Hepatocyte (in vitro differentiated cells): Measurements from ENCODE around the gene RARA. TPM values are rescaled to one million over a fixed set of nuclear protein-coding genes. Genes with fewer than 3 reads are reported as not detected.

Experiments used
- DNase-seq: peaks from one replicate; pipeline ENCODE4 v3.0.0-alpha.2; 2016; ENCODE audit warnings: low spot score
- H2AFZ ChIP-seq: fragments of 200-600 bp; sonication (generic); 2 replicates; pipeline ENCODE4 v1.6.0; 2016; ENCODE audit warnings: antibody characterized with exemption, mild to moderate bottlenecking
- H3K27ac ChIP-seq: fragments of 200-600 bp; sonication (generic); 2 replicates; pipeline ENCODE4 v1.5.1; 2016; ENCODE audit warnings: mild to moderate bottlenecking
- H3K27me3 ChIP-seq: fragments of 200-600 bp; sonication (generic); 2 replicates; pipeline ENCODE4 v1.6.1; 2016
- H3K36me3 ChIP-seq: fragments of 200-600 bp; sonication (generic); replicated peaks from 2 replicates; pipeline ENCODE4 v1.5.1; 2016; ENCODE audit warnings: low read depth; ENCODE audit not compliant: insufficient read depth
- H3K4me1 ChIP-seq: fragments of 200-600 bp; sonication (generic); 2 replicates; pipeline ENCODE4 v1.5.1; 2016; ENCODE audit warnings: mild to moderate bottlenecking, moderate library complexity; ENCODE audit not compliant: insufficient read depth
- H3K4me2 ChIP-seq: fragments of 200-600 bp; sonication (generic); 2 replicates; pipeline ENCODE4 v1.6.0; 2016
- H3K4me3 ChIP-seq: fragments of 200-600 bp; sonication (generic); 2 replicates; pipeline ENCODE4 v1.5.1; 2016; ENCODE audit warnings: mild to moderate bottlenecking
- H3K79me2 ChIP-seq: fragments of 200-600 bp; sonication (generic); 2 replicates; pipeline ENCODE4 v1.6.0; 2017; ENCODE audit warnings: mild to moderate bottlenecking
- H3K9me2 ChIP-seq: fragments of 200-600 bp; sonication (generic); replicated peaks from 2 replicates; pipeline ENCODE4 v1.6.0; 2017; ENCODE audit warnings: mild to moderate bottlenecking; ENCODE audit not compliant: insufficient read depth
- H3K9me3 ChIP-seq: fragments of 200-600 bp; sonication (generic); 2 replicates; pipeline ENCODE4 v1.5.1; 2016; ENCODE audit warnings: low read depth, mild to moderate bottlenecking
- H4K20me1 ChIP-seq: fragments of 200-600 bp; sonication (generic); 2 replicates; pipeline ENCODE4 v1.6.0; 2016; ENCODE audit warnings: mild to moderate bottlenecking; ENCODE audit not compliant: insufficient read depth, poor library complexity, severe bottlenecking
- EZH2 ChIP-seq: fragments of 200-600 bp; sonication (generic); IDR thresholded peaks from 2 replicates; pipeline ENCODE4 v1.6.1; 2016; ENCODE audit warnings: antibody characterized with exemption, mild to moderate bottlenecking, borderline replicate concordance
- EZH2phosphoT487 ChIP-seq: fragments of 200-600 bp; sonication (generic); IDR thresholded peaks from one replicate; pipeline ENCODE4 v1.6.1; 2018; ENCODE audit warnings: antibody characterized with exemption, mild to moderate bottlenecking, low read depth, moderate library complexity; ENCODE audit not compliant: unreplicated experiment, severe bottlenecking
- WGBS: methylation state at CpG from one replicate; pipeline ENCODE4 v1.1.6; 2016; ENCODE audit warnings: low lambda C conversion rate; ENCODE audit errors: missing lambda C conversion rate; 5-methylcytosine and 5-hydroxymethylcytosine counted together
- polyA plus RNA-seq: library from polyadenylated mRNA; unstranded; fragments of >200 nt; fragmentation: Nextera tagmentation; extraction: Ambion mirVana; gene quantifications from 2 replicates; pipeline ENCODE4 v1.2.1, GENCODE V29; 2016
- total RNA-seq: library from RNA; depleted of rRNA; stranded (reverse); fragments of >200 nt; gene quantifications from 2 replicates; pipeline ENCODE4 v1.2.3, GENCODE V29; 2014
- TF ChIP-seq, protein P1 (sequence below): fragments of 200-600 bp; sonication (generic); IDR thresholded peaks from 2 replicates; pipeline ENCODE4 v1.5.1; 2016; ENCODE audit warnings: antibody characterized with exemption, mild to moderate bottlenecking; ENCODE audit not compliant: poor library complexity

RARA gene
- total and polyA plus RNA-seq, 2 experiments from 2014 or later: 30.0 to 33.1 TPM

DNA sequence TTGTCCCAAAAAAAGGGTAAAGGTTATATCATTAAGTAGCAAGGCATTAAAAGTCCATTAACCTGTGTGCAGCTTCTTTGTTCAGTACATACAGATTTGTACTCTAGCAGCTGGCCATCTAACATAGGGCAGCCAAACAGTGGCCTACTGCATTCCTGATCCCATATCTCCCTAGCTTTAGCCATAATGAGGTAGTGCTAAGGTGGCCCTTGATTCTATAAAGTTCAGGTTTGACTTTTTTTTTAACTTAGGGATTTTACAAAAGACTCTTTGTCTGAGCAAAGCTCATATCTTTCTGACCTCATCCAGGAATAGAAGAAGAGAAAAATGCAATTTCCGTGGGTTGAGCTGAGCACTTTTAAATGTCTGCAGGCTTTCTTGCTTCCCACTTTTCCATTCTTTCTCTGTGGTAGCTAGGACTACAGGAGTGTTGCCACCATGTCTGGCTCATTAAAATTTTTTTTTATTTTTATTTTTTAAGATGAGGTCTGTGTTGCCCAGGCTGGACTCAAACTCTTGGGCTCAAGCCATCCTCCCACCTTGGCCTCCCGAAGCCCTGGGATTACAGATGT is 40.8 kb upstream of the RARA start:
- no peaks in the 10 kb centered on the region for H3K4me1 ChIP-seq
- H3K9me2 ChIP-seq: no peaks in the 10 kb centered on the region
- no peak overlapping the region for H3K4me3 ChIP-seq
- no peak for TF ChIP-seq EZH2
- TF ChIP-seq EZH2phosphoT487: no peak
- TF ChIP-seq, protein P1, sequence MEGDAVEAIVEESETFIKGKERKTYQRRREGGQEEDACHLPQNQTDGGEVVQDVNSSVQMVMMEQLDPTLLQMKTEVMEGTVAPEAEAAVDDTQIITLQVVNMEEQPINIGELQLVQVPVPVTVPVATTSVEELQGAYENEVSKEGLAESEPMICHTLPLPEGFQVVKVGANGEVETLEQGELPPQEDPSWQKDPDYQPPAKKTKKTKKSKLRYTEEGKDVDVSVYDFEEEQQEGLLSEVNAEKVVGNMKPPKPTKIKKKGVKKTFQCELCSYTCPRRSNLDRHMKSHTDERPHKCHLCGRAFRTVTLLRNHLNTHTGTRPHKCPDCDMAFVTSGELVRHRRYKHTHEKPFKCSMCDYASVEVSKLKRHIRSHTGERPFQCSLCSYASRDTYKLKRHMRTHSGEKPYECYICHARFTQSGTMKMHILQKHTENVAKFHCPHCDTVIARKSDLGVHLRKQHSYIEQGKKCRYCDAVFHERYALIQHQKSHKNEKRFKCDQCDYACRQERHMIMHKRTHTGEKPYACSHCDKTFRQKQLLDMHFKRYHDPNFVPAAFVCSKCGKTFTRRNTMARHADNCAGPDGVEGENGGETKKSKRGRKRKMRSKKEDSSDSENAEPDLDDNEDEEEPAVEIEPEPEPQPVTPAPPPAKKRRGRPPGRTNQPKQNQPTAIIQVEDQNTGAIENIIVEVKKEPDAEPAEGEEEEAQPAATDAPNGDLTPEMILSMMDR: no peak
- H3K27ac ChIP-seq: peak overlapping the region; percentile 20
- no peaks in the 10 kb centered on the region for H3K36me3 ChIP-seq
- no peak for DNase-seq
- H4K20me1 ChIP-seq: no peaks in the 10 kb centered on the region
- no peak overlapping the region for H3K4me2 ChIP-seq
- H3K9me3 ChIP-seq: no peaks in the 10 kb centered on the region
- H3K27me3 ChIP-seq: no peaks in the 10 kb centered on the region
- H2AFZ ChIP-seq: no peak overlapping the region
- no peaks in the 10 kb centered on the region for H3K79me2 ChIP-seq
- WGBS: 90% methylated on average over 2 of the region's 2 CpGs

GRCh38 chr17:40278414-40278813 is 30.6 kb upstream of the RARA start:
- Histone ChIP-seq H4K20me1 (no peaks in the 10 kb centered on the region), H3K4me1 (peaks cover 4% of the 10 kb centered on the region), H3K36me3 (peaks cover 4% of the 10 kb centered on the region), H2AFZ (no peak overlapping the region), H3K4me2 (no peak overlapping the region), H3K27me3 (no peaks in the 10 kb centered on the region), H3K9me3 (no peaks in the 10 kb centered on the region), H3K27ac (no peak overlapping the region), H3K79me2 (no peaks in the 10 kb centered on the region), H3K9me2 (no peaks in the 10 kb centered on the region), H3K4me3 (no peak overlapping the region)
- 100% methylated on average over 1 of the region's 1 CpG for WGBS
- DNase-seq: no peak
- TF ChIP-seq EZH2phosphoT487 (no peak), EZH2 (no peak)
- TF ChIP-seq, protein P1: no peak

DNA sequence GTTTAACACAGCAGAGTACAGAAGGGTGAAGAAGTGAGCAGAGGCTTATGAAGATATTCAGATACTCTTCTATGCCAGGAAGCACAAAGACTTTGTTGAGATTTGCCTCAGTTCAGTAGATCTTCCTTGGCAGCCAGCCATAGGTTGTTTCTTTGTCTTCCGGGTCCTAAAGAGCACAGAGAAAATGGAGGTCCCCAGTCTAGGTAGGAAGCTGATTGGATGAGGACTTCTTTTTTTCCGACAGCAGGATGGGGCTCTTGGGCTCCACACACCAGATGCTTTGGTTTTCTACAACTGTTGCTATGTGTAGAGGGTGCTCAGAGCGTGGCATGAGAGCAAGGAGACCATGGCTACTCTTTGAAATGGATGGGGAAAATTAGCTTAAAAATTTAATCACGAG is 29.6 kb upstream of the RARA start:
- DNase-seq: peak; percentile 11
- no peak overlapping the region for H2AFZ ChIP-seq
- H3K27ac ChIP-seq: no peak overlapping the region
- H3K79me2 ChIP-seq: no peaks in the 10 kb centered on the region
- H3K9me3 ChIP-seq: no peaks in the 10 kb centered on the region
- no peak overlapping the region for H3K4me2 ChIP-seq
- H3K36me3 ChIP-seq: no peaks in the 10 kb centered on the region
- H3K4me3 ChIP-seq: no peak overlapping the region
- 93% methylated on average over 4 of the region's 4 CpGs for WGBS
- no peaks in the 10 kb centered on the region for H3K27me3 ChIP-seq
- no peaks in the 10 kb centered on the region for H4K20me1 ChIP-seq
- peaks cover 7% of the 10 kb centered on the region for H3K4me1 ChIP-seq
- TF ChIP-seq EZH2phosphoT487 (no peak), EZH2 (no peak)
- TF ChIP-seq, protein P1: no peak
- H3K9me2 ChIP-seq: no peaks in the 10 kb centered on the region
